GM21717 (cell line): Measurements from ENCODE around the gene STK33.

Experiments used
- ATAC-seq: cut with Tn5 transposase; IDR thresholded peaks from one replicate; pipeline ENCODE4 v1.9.1; 2021; ENCODE audit warnings: mild to moderate bottlenecking, moderate library complexity; ENCODE audit not compliant: unreplicated experiment

Gene STK33

DNA sequence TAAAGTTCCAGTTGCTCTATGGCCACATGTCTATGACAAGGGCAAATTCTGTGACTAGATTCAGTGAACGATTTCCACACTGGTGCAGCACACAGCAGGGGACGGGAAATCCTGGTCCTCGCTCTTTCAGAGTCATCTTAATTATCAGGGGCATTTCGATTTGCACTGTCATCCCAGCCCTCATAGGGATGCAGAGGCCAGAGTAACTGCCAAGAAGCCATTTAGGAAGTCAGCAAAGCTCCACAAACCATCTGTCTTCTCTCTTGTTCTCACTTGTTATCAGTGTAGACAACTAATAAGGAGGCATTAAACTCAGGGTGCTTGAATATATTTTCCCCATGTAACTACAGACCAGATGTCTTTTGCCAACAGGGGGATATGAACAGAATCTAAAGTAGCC lies 151.7 kb downstream of the STK33 start:
- no peak for ATAC-seq

DNA sequence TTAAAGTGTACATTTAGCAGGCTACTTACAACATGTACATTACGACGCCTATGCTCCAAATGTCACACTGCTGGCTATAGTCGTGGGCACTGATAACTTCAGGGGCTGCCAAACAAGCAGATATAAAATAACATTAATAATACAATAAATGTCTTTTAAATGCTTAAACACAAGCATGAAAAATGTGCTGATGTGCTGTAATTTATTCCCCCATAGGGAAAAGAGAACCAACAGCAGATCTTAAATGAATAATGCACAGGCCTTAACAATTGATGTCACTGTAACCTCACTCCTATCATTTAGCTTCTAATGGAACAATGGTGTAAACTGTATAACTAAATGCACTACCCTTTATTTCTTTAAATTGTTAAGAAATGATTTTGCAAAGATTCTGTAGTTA lies 153.4 kb downstream of the STK33 start:
- no peak for ATAC-seq

DNA sequence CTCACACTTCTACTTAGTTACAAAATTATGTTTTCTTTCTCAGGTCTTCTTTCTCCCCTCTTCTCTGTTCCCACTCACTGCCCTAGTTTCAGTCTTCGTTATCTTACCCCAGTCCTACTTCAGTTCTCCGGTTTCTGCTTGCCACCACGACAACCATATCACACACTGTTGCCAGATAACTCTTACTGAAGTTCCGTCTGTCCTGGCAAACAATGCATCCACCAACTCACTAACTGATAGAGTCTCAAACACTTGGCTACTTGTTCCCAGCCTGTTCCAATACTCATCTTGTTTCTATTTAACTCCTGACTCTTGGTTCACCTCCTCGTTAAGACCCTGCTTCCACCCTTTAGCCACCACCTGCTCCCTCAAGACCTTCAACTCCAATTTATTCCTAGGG lies 164.5 kb downstream of the STK33 start:
- ATAC-seq = no peak

- ATAC-seq = no peak
These were observed 168.0 kb downstream of the STK33 start for GRCh38 chr11:8426076-8426475.

DNA sequence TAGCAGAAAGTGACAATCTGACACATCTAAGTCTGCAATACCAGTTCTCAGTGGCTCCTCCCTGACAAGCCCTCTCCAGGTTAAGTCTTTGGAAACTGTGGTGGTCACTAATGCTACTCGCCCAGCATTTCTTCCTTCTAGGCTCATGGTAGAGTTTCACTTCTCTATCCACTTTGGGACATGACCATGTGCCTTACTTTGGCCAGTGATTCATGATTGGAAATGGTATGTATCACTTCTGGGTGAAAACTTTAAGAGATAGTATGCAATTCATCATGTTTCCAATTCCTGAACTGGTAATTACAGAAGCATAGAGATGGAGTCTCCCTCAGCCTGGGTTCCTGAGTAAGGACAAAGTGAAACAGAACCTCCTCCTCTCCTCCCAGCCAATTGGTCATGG lies 178.8 kb downstream of the STK33 start:
- ATAC-seq = no peak

DNA sequence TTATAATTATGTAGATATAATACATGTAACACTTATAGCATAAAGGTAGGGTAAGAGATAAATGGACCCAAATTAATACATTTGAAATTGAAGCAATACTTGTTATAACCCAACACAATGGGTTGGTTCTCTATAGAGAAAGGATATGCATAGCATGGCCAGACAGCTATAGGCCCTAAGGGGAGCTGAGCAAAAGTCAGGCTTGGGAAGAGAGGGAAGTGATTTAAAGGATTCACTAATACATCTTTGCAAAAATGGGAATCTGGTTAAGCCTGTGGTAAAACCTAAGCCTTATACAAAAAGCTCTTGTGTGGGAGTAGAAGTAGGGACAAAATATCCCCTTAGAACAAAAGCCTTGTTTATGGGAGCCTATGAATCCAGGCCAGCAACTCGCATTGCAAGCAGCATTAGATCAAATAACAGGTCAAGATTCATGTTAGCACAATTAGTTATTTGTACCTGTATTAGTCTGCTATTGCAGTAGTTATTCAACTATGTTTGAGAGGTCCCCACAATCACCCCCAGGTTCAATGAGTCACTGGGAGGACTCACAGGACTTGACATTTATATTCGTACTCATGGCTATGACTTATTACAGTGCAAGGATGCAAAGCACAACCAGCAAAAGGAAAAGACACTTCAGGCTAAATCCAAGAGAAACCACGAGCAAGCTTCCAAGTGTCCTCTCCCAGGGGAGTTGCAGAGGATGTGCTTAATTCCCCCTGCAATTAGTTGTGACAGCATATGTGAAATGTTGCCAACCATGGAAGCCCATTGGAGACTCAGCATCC lies 185.7 kb downstream of the STK33 start:
- ATAC-seq = no peak

DNA sequence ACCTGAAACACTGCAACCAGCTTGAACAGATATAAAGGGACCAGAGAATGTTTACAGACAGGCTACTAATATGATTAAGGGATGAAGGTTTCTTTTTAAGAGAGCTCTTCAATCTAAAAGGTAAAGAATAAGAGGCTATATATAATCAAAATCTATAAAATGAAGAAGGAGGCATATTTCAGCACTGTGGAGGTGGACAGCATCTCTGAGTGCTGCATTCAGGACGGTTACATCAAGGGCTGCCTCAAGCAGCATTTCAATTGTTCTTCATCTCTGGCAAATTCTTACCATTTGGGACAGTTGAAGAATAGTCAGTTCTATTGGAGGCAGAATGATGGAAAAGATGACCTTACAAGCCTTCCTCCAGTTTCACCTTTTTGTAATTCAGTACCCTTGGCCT lies 190.7 kb downstream of the STK33 start:
- no peak for ATAC-seq

- ATAC-seq = no peak
These were observed 201.1 kb downstream of the STK33 start for GRCh38 chr11:8392886-8393285.

DNA sequence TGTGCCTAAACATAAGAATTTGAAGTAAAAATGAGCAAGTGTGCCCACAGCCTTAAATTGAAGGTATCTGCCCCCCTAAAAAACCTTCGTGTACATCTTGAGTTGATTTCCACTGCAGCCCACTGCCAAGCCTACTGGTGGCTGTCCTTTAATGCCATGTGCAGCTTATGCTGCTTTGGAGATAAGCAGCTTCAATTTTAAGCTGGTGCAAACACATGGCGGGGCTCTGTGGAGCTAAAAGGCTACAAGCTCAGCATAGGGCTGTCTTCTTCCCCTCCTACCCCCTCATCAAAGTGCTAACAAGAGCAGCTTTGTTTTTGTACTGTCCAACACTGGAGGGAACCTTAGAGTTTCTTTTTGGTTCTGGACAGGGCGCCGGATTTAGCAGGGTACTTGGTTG lies 201.9 kb downstream of the STK33 start:
- no peak for ATAC-seq

GRCh38 chr11:8390851-8391612 lies 203.0 kb downstream of the STK33 start:
- ATAC-seq = no peak

GRCh38 chr11:8389029-8389996 lies 204.7 kb downstream of the STK33 start:
- no peak for ATAC-seq

DNA sequence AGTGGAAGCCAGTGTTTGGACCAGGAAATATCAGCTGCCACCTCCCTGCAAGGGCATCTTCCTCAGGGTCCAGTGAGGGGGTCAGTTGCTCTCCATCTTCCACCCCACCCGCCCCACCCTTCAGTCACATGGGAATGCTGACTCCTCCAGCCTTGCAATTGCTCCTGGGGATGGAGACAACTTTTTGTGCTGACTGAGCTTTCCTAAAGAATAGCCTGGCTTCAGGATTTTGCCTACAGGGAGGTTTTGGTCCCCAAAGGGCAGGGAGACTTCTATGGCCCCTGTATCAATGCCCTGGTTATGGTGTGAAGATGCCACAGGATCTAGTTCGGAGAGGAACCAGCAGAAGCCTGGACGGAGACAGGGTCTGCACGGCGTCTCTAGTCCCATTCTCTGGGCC lies 206.3 kb downstream of the STK33 start:
- ATAC-seq = no peak

- no peak for ATAC-seq
These were observed 206.9 kb downstream of the STK33 start for GRCh38 chr11:8387141-8387540.

DNA sequence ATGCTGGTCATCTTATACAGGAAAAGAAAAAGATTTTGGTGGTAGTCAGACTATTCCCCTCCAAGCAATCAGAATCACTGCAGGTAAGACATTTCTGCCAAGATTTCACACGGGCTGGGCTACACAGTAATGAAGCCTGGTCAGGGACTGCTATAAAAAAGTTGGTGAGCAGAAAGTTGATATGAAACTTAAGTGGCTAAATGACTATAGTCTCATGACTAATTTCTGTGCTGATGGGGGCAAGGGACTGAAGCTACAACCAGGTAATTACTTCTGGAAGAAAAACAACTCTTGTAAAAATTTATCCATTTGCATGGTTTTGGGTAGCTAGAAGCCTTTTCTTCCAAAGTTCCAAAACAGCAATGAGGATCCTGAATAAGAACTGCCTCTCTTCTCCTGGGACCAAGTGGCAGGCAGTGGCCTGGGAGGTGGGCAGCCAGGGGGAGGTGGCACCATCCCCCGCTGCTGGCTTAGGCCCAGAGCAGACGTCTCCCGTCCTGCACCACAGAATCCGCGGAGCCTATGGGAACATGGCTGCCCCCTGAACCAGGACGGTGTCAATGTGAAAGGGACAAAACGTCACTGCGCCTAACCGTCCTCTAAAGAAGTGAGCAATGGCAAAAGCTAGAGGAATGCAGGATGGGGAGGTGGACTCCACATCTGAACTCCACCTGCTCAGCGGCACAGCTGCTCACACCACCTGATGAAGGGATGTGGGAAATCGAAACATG lies 207.7 kb downstream of the STK33 start:
- peak; percentile 62 for ATAC-seq

DNA sequence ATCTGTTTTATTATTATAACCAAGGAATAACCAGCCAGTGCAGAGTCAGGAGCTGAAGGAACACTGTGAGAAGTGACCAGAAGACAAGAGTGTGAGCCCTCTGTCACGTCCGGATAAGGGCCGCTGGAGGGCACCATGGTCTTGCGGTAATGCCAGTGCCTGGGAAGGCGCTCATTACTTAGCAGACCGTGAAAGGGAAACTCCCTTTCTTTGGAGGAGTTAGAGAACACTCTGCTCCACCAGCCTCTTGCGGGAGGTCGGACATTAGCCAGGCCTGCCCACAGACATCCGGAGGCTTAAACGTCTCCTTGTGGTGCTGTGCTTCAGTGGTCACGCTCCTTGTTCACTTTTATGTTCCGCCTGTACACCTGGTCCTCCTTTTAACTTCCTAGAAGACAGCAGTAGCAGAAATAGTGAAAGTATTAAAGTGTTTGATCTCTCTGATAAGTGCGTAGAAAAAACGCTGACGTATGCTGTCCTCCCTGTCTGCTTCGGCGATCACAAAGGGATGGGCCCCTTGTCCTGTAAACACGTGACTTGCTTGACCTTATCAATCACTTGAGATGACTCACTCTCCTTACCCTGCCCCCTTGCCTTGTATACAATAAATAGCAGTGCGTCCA lies 209.7 kb downstream of the STK33 start:
- no peak for ATAC-seq

DNA sequence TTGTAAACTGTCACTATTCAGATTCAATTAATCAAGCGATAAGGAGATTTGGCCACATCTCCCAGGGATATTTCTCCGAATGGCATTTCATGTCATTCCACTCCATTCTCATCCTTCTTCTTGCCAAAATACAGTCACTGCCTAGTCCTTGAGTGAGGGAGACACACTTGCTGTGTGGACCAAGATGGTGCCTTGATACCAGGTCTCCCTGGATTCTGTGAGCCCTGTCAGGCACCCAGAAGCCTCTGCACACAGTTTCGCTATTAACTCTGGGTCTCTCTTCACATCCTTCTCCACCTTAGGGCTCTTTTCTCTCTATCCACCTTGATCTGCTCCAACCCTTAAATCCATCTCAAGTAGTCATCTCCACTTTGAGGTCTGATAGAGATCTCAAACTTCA lies 210.4 kb downstream of the STK33 start:
- ATAC-seq = no peak

GRCh38 chr11:8383227-8383626 lies 210.8 kb downstream of the STK33 start:
- no peak for ATAC-seq

DNA sequence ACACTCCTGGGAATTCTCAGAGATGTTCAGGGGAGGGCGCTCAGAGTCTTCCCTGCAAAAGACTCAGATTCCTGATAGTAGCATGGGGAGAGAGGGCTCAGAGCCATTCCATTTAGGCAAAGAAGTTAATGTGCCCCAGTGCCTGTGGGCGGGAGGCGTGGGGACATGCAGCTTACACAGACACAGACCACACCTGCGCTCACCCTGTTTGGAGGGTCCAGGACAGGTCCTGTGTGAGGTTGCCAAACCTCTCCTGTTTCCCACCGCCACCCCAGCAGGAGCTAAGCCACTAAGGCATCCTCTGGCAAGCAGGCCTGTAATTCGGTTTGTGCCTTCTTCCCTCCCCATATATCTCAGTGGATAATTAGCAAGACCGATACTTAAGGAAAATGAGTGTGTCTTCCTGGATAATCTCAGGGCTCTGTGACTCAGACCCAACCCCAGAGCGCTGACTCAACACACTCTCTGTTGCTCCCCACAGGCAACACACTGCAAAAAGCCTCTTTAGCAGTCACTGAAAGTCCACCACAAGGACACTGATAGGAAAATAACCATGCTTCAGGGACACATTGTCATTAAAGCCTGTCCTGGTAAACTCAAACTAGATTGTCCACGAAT lies 211.5 kb downstream of the STK33 start:
- ATAC-seq = no peak

GRCh38 chr11:8381871-8382396 lies 212.1 kb downstream of the STK33 start:
- no peak for ATAC-seq
